Body of pancreas (tissue), 4 donors: ENCODE measurements around the gene CCR2.

Experiments
- CTCF ChIP-seq, 7 experiments: fragments of 450-650 bp in 4 of 7; fragments of 200-600 bp in 3 of 7; sonication (generic) in 3 of 7; IDR thresholded peaks; one replicate each; pipeline ENCODE4 v1.5.1; 2016 to 2019; ENCODE audit warnings: antibody characterized with exemption in 7 of 7
- POLR2A ChIP-seq, 3 donors: fragments of 450-650 bp; IDR thresholded peaks; one replicate each; pipeline ENCODE4 v1.6.1; 2016; ENCODE audit warnings: antibody characterized with exemption in 3 of 3, mild to moderate bottlenecking in 2 of 3

- TF ChIP-seq CTCF (IDR thresholded peaks at IDR 0.05) (no peak), POLR2A (IDR thresholded peaks at IDR 0.05) (no peak)
Measured at GRCh38 chr3:46399098-46399497, 45.2 kb downstream of the CCR2 start.
